Dermis microvascular lymphatic vessel endothelial cell (primary cell): ENCODE results near the gene PIK3R3. TPM values are rescaled to one million over a fixed set of nuclear protein-coding genes. Genes with fewer than 3 reads are reported as not detected.
A peak's percentile ranks its signal among the peaks of the same experiment; 100 is the strongest.

ENCODE experiments used
- DNase-seq, 2 donors: peaks; one replicate each; pipeline versions ENCODE4 v3.0.0 to v3.0.0-alpha.2; 2010; ENCODE audit warnings: low read depth in 2 of 2
- total RNA-seq: library from RNA; depleted of rRNA; stranded (reverse); fragments of >200 nt; gene quantifications from 2 replicates; pipeline ENCODE4 v1.2.1, GENCODE V29; 2014

Gene PIK3R3
- total RNA-seq, 1 donor from 2014 or later: 16.3 TPM

- no peak for DNase-seq
Measured at GRCh38 chr1:46157916-46158311, 25.5 kb upstream of the PIK3R3 start.

GRCh38 chr1:46153732-46154131 is 21.3 kb upstream of the PIK3R3 start:
- no peak for DNase-seq

- DNase-seq: no peak
Measured at GRCh38 chr1:46153228-46153627, 20.8 kb upstream of the PIK3R3 start.

GRCh38 chr1:46152016-46152415 is 19.6 kb upstream of the PIK3R3 start:
- DNase-seq: no peak

- peak; percentile 68 to 71 for DNase-seq
Measured at GRCh38 chr1:46150085-46150484, 17.7 kb upstream of the PIK3R3 start.

- no peak for DNase-seq
Measured at GRCh38 chr1:46148318-46148717, 15.9 kb upstream of the PIK3R3 start.

GRCh38 chr1:46137916-46138315 is 5.5 kb upstream of the PIK3R3 start:
- peak; percentile 56 to 74 for DNase-seq

GRCh38 chr1:46136711-46137110 is 4.3 kb upstream of the PIK3R3 start:
- no peak for DNase-seq

- DNase-seq: peak in 1 of 2 donors; percentile 28
Measured at GRCh38 chr1:46134660-46135331, 2.4 kb upstream of the PIK3R3 start.

GRCh38 chr1:46133781-46134350 is 1.4 kb upstream of the PIK3R3 start:
- peak in 1 of 2 donors; percentile 26 for DNase-seq

GRCh38 chr1:46133181-46133658 is 791 bp upstream of the PIK3R3 start:
- DNase-seq: no peak

GRCh38 chr1:46131712-46132528 is 509 bp downstream of the PIK3R3 start:
- DNase-seq: peak in 1 of 2 donors; percentile 45

GRCh38 chr1:46131093-46131492 is 1.3 kb downstream of the PIK3R3 start:
- no peak for DNase-seq

GRCh38 chr1:46130606-46131005 is 1.8 kb downstream of the PIK3R3 start:
- no peak for DNase-seq

- DNase-seq: no peak
Measured at GRCh38 chr1:46130121-46130520, 2.3 kb downstream of the PIK3R3 start.

GRCh38 chr1:46128344-46128743 is 4.1 kb downstream of the PIK3R3 start:
- DNase-seq: no peak

- DNase-seq: no peak
Measured at GRCh38 chr1:46118856-46119255, 13.6 kb downstream of the PIK3R3 start.

GRCh38 chr1:46117810-46118494 is 14.5 kb downstream of the PIK3R3 start:
- DNase-seq: no peak

GRCh38 chr1:46114925-46115603 is 17.4 kb downstream of the PIK3R3 start:
- no peak for DNase-seq

GRCh38 chr1:46113948-46114347 is 18.5 kb downstream of the PIK3R3 start:
- no peak for DNase-seq

GRCh38 chr1:46112108-46112507 is 20.3 kb downstream of the PIK3R3 start:
- no peak for DNase-seq
